H1 (cell line): ENCODE measurements around the gene DNM2. TPM values are rescaled to one million over a fixed set of nuclear protein-coding genes. Genes with fewer than 3 reads are reported as not detected.

Experiments used
- polyA plus RNA-seq, 7 experiments: library from polyadenylated mRNA; depleted of rRNA in 3 of 7; stranded (reverse) in 5 of 7; unstranded in 2 of 7; fragments of >200 nt in 5 of 7; fragments of 200-250 nt in 2 of 7; gene quantifications; 1 replicate in 5 of 7; 2 replicates in 1 of 7; 4 replicates in 1 of 7; pipeline versions ENCODE4 v1.2.1 to v1.2.3, GENCODE V29; 2011 to 2013; ENCODE audit warnings: missing spikeins in 2 of 7, mixed read lengths in 2 of 7
- total RNA-seq: library from RNA; stranded (reverse); fragmentation: NEBNext Ultra II Directional; extraction: Animal tissue kit (Norgen Biotek cat#: 25700); gene quantifications from 2 replicates; pipeline ENCODE4 v1.2.1, GENCODE V29; 2021
- TF ChIP-seq, protein P1 (sequence below): IDR thresholded peaks from 2 replicates; pipeline ENCODE4 v1.6.1; 2011; ENCODE audit warnings: low read depth, mild to moderate bottlenecking, low read length; ENCODE audit not compliant: insufficient read depth

Gene DNM2
- total and polyA plus RNA-seq, 2 of the 8 experiments (the other 6 are each of a cell fraction or from before 2014, with no cell fraction given), result 61.9 to 120 TPM

DNA sequence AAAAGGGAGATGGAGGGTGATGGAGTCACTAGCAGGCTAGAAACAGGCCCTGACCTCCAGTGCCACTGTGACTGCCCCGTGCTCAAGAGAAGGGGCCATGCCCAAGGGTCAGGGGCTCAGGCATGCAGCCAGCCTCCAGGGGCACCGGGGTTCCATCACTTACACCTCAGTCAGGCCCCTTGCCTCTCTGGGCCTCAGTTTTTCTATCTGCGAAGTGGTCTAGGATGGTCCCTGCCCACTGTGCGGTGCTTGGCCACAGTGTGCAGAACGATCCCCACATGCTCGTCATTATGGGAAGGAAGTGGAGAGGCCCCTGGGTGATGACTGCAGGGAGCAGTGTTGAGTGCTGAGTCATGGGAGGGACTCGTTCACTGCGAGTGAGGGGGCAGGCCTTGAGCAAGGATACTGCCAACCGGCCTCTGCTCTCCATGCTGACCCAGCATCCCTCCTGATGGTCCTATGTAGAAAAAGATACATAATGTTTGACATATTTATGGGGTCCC lies 95.1 kb downstream of the DNM2 start (continued):
- TF ChIP-seq, protein P1, sequence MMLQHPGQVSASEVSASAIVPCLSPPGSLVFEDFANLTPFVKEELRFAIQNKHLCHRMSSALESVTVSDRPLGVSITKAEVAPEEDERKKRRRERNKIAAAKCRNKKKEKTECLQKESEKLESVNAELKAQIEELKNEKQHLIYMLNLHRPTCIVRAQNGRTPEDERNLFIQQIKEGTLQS, result no peak
